OCI-LY3 (cell line): Measurements from ENCODE around the gene ACIN1.

Source experiments
- H2AFZ ChIP-seq: fragments of 200-600, 300-600 bp; shearing (Covaris generic); 2 replicates; pipeline ENCODE4 v1.6.0; 2014; ENCODE audit warnings: antibody characterized with exemption, low read depth, low read length
- H3K27ac ChIP-seq: fragments of 200-600, 300-600 bp; sonication (generic); 2 replicates; pipeline ENCODE4 v1.5.1; 2014; ENCODE audit warnings: mild to moderate bottlenecking, low read length, moderate library complexity, mixed read lengths
- H3K27me3 ChIP-seq: fragments of 200-600, 300-600 bp; sonication (generic); 2 replicates; pipeline ENCODE4 v1.6.1; 2014; ENCODE audit warnings: low read depth, low read length, mixed read lengths
- H3K36me3 ChIP-seq: fragments of 200-600, 300-600 bp; sonication (generic); replicated peaks from 2 replicates; pipeline ENCODE3; 2014; ENCODE audit warnings: low read depth, low read length, mixed read lengths
- H3K4me1 ChIP-seq: fragments of 300-600, 200-600 bp; sonication (generic); 2 replicates; pipeline ENCODE4 v1.6.1; 2014; ENCODE audit warnings: low read length, mixed read lengths
- H3K4me2 ChIP-seq: fragments of 200-600, 300-600 bp; sonication (generic); 2 replicates; pipeline ENCODE4 v1.6.1; 2014; ENCODE audit warnings: low read length, mixed read lengths
- H3K4me3 ChIP-seq: fragments of 300-600, 200-600 bp; sonication (generic); 2 replicates; pipeline ENCODE4 v1.5.1; 2014; ENCODE audit warnings: antibody characterized with exemption, mild to moderate bottlenecking, low read length, moderate library complexity
- H3K79me2 ChIP-seq: fragments of 300-600, 200-600 bp; shearing (Covaris generic); 2 replicates; pipeline ENCODE4 v1.6.1; 2014; ENCODE audit warnings: mild to moderate bottlenecking, low read length, mixed read lengths
- H3K9ac ChIP-seq: fragments of 300-600, 200-600 bp; shearing (Covaris generic); 2 replicates; pipeline ENCODE4 v1.6.0; 2014; ENCODE audit warnings: mild to moderate bottlenecking, low read length, moderate library complexity
- H3K9me3 ChIP-seq: fragments of 200-600, 300-600 bp; shearing (Covaris generic); 2 replicates; pipeline ENCODE4 v1.6.1; 2014; ENCODE audit warnings: low read length, mixed read lengths; ENCODE audit not compliant: insufficient read depth
- H4K20me1 ChIP-seq: fragments of 200-600, 300-600 bp; sonication (generic); 2 replicates; pipeline ENCODE4 v1.6.1; 2016; ENCODE audit warnings: low read length, mixed read lengths; ENCODE audit not compliant: insufficient read depth
- EZH2phosphoT487 ChIP-seq: fragments of 200-600 bp; shearing (Covaris generic); IDR thresholded peaks from 2 replicates; pipeline ENCODE4 v1.6.1; 2018; ENCODE audit warnings: antibody characterized with exemption, mixed run types, low read depth
- TF ChIP-seq, protein P1 (sequence below): fragments of 200-600, 300-600 bp; sonication (generic); IDR thresholded peaks from 2 replicates; pipeline ENCODE4 v1.5.1; 2014; ENCODE audit warnings: antibody characterized with exemption, low read length, low read depth

Gene ACIN1

DNA sequence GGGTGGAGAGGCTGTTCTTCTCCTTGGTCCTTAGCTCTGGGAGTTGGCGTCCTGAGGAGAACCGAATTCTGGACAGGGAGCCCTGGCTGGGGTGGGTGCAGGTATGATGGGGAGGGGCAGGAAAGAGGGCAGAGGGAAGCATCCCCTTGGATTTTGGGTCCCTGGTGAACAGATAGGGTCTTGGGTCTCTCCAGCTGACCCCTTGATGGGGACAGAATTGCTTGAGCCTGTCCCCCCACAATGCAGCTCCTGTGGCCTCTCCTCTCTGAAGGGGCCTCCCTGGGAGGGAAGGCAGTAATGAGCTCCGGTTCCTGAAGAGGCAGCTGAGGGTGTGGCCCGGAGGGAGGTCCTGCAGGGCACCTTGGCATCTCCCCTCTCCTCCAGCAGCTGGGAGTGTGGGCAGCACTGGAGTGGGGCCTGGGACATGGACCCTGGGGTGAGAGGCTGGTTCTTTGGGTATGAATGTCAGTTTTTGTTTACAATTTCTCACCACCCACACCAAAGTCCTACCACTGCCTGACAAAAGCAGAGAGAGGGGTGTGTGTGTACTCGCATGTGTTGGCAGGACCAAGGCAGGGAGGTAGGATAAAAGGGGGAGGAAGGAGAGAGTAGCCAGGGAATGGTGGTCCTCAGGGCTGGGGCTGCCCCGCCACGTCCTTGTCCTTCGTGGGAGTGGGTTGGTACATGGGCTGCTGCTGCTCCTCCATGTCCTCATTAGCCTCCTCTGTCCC lies 31.8 kb upstream of the ACIN1 start:
- H3K79me2 ChIP-seq: no peaks in the 10 kb centered on the region
- H3K4me3 ChIP-seq: no peak overlapping the region
- no peak overlapping the region for H3K9ac ChIP-seq
- H4K20me1 ChIP-seq: no peaks in the 10 kb centered on the region
- no peak overlapping the region for H3K27ac ChIP-seq
- TF ChIP-seq EZH2phosphoT487: no peak
- TF ChIP-seq, protein P1, sequence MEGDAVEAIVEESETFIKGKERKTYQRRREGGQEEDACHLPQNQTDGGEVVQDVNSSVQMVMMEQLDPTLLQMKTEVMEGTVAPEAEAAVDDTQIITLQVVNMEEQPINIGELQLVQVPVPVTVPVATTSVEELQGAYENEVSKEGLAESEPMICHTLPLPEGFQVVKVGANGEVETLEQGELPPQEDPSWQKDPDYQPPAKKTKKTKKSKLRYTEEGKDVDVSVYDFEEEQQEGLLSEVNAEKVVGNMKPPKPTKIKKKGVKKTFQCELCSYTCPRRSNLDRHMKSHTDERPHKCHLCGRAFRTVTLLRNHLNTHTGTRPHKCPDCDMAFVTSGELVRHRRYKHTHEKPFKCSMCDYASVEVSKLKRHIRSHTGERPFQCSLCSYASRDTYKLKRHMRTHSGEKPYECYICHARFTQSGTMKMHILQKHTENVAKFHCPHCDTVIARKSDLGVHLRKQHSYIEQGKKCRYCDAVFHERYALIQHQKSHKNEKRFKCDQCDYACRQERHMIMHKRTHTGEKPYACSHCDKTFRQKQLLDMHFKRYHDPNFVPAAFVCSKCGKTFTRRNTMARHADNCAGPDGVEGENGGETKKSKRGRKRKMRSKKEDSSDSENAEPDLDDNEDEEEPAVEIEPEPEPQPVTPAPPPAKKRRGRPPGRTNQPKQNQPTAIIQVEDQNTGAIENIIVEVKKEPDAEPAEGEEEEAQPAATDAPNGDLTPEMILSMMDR: no peak
- H3K9me3 ChIP-seq: no peaks in the 10 kb centered on the region
- H3K4me1 ChIP-seq: peaks cover 19% of the 10 kb centered on the region
- peaks cover 8% of the 10 kb centered on the region; the same call in 1 of the 2 replicates for H3K27me3 ChIP-seq
- H3K4me2 ChIP-seq: no peak overlapping the region
- no peaks in the 10 kb centered on the region for H3K36me3 ChIP-seq
- H2AFZ ChIP-seq: no peak overlapping the region

DNA sequence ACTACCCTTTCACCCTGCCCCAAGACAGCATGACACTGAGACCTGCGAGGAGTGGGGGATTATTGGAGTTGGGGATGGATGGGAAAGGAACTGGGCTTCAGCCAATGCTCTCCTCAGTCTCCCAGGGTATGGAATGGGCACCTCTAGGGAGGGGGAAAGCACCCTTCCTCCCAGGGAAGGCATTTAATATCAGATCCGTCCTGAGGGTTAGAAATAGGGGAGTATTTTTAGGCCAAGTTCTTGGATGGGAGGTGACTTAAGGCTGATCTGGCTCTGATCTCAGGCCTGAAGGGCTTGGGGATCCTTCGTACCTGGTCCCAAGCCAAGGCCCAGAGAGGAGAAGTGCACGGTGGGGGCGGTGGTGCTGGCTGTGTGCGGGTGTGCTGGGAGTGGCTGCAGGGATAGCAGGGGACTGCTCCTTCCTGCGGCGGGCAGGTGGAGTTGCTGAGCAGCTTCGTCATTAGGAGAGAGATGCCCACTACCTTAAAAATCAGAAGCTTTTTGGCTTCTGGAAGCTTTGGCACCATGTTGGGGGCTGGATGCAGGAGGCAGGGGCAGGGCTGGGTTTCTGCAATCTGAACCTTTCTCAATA lies 31.1 kb upstream of the ACIN1 start:
- Histone ChIP-seq H3K9me3 (no peaks in the 10 kb centered on the region), H2AFZ (no peak overlapping the region), H4K20me1 (no peaks in the 10 kb centered on the region), H3K4me3 (no peak overlapping the region), H3K36me3 (no peaks in the 10 kb centered on the region), H3K9ac (no peak overlapping the region), H3K27me3 (peaks cover 8% of the 10 kb centered on the region; the same call in 1 of the 2 replicates), H3K79me2 (no peaks in the 10 kb centered on the region), H3K4me2 (no peak overlapping the region), H3K27ac (no peak overlapping the region), H3K4me1 (peaks cover 26% of the 10 kb centered on the region)
- TF ChIP-seq, protein P1: no peak
- no peak for TF ChIP-seq EZH2phosphoT487

DNA sequence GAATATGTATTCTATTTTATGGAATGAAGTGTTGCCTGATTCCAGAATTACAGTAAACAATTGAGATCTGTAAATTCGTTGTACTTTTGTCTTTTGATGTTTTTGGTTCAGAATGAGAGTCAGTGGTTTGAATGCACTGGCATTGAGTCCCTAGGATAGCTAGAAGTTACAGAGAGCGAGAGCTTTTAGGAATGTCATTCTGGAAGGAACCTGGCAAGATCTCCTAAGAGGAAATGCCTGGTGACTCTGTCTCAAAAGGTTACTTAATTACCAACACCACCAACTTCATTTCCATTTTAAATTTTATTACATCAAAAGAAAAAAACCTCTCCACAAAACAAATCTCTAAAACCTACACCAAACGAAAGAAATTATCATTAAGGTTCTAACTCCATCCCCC lies 30.1 kb upstream of the ACIN1 start:
- Histone ChIP-seq H3K36me3 (no peaks in the 10 kb centered on the region), H4K20me1 (no peaks in the 10 kb centered on the region), H3K27ac (no peak overlapping the region), H3K27me3 (peaks cover 8% of the 10 kb centered on the region; the same call in 1 of the 2 replicates), H3K9ac (no peak overlapping the region), H3K79me2 (no peaks in the 10 kb centered on the region), H3K4me3 (no peak overlapping the region), H3K4me1 (peaks cover 26% of the 10 kb centered on the region), H3K4me2 (no peak overlapping the region), H3K9me3 (no peaks in the 10 kb centered on the region), H2AFZ (no peak overlapping the region)
- no peak for TF ChIP-seq EZH2phosphoT487
- TF ChIP-seq, protein P1: no peak

DNA sequence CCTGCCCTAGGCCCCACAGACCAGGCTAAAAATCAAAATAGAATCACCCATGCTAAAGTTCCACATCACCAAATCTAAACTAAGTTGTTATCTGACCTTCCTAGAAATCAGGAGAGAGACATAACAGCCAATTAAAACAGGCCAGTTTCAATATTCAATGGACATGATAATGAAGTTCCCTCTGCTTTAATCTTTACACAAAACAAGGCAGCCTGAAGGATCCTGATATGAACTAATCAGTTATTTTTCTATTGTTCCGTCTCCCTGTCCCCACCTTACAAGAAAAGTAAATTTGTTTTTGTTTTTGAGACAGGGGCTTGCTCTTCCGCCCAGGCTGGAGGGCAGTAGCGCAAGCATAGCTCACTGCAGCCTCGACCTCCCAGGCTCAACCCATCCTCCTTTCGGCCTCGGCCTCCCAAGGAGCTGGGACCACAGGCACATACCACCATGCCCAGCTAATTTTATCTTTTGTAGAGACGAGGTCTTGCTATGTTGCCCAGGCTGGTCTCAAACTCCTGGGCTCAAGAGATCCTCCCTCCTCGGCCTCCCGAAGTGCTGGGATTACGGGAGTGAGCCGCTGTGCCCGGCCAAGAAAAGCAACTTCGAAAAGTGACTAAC lies 29.5 kb upstream of the ACIN1 start:
- no peak overlapping the region for H3K4me3 ChIP-seq
- H3K4me2 ChIP-seq: no peak overlapping the region
- no peaks in the 10 kb centered on the region for H3K79me2 ChIP-seq
- no peak for TF ChIP-seq EZH2phosphoT487
- TF ChIP-seq, protein P1: no peak
- H3K4me1 ChIP-seq: peaks cover 26% of the 10 kb centered on the region
- H3K9ac ChIP-seq: no peak overlapping the region
- H3K27ac ChIP-seq: no peak overlapping the region
- no peaks in the 10 kb centered on the region for H3K36me3 ChIP-seq
- no peaks in the 10 kb centered on the region for H3K9me3 ChIP-seq
- no peaks in the 10 kb centered on the region for H4K20me1 ChIP-seq
- H3K27me3 ChIP-seq: peaks cover 8% of the 10 kb centered on the region; the same call in 1 of the 2 replicates
- H2AFZ ChIP-seq: no peak overlapping the region
